IPS DF 4.7 (cell line): ENCODE results near the gene LRRC15.

Source experiments
- DNase-seq: peaks from one replicate; pipeline ENCODE4 v3.0.0-alpha.2; 2013; ENCODE audit warnings: low spot score; ENCODE audit errors: extremely low read depth

The LRRC15 gene

GRCh38 chr3:194386066-194386465 is 16.5 kb upstream of the LRRC15 start:
- no peak for DNase-seq

GRCh38 chr3:194384569-194385001 is 15.0 kb upstream of the LRRC15 start:
- DNase-seq = no peak

- no peak for DNase-seq
Measured at GRCh38 chr3:194384156-194384555, 14.6 kb upstream of the LRRC15 start.

GRCh38 chr3:194383276-194383940 is 13.9 kb upstream of the LRRC15 start:
- no peak for DNase-seq

GRCh38 chr3:194382892-194383223 is 13.3 kb upstream of the LRRC15 start:
- DNase-seq = no peak

- DNase-seq = no peak
Measured at GRCh38 chr3:194382196-194382891, 12.8 kb upstream of the LRRC15 start.

- DNase-seq = no peak
Measured at GRCh38 chr3:194381460-194381875, 11.9 kb upstream of the LRRC15 start.

- no peak for DNase-seq
Measured at GRCh38 chr3:194380326-194380725, 10.8 kb upstream of the LRRC15 start.

GRCh38 chr3:194379651-194380050 is 10.1 kb upstream of the LRRC15 start:
- DNase-seq = no peak

GRCh38 chr3:194379231-194379630 is 9.7 kb upstream of the LRRC15 start:
- no peak for DNase-seq

- no peak for DNase-seq
Measured at GRCh38 chr3:194377708-194378107, 8.2 kb upstream of the LRRC15 start.

- no peak for DNase-seq
Measured at GRCh38 chr3:194376241-194376560, 6.7 kb upstream of the LRRC15 start.

- no peak for DNase-seq
Measured at GRCh38 chr3:194375473-194376240, 6.1 kb upstream of the LRRC15 start.

- DNase-seq = no peak
Measured at GRCh38 chr3:194374935-194375334, 5.4 kb upstream of the LRRC15 start.

GRCh38 chr3:194373899-194374298 is 4.4 kb upstream of the LRRC15 start:
- DNase-seq = no peak

- no peak for DNase-seq
Measured at GRCh38 chr3:194373028-194373427, 3.5 kb upstream of the LRRC15 start.

GRCh38 chr3:194370753-194371152 is 1.2 kb upstream of the LRRC15 start:
- no peak for DNase-seq

- no peak for DNase-seq
Measured at GRCh38 chr3:194368918-194369317, 625 bp downstream of the LRRC15 start.

- no peak for DNase-seq
Measured at GRCh38 chr3:194367992-194368841, 1.3 kb downstream of the LRRC15 start.

- no peak for DNase-seq
Measured at GRCh38 chr3:194365978-194366490, 3.5 kb downstream of the LRRC15 start.

- no peak for DNase-seq
Measured at GRCh38 chr3:194365526-194365925, 4.0 kb downstream of the LRRC15 start.
